Panc1 (cell line): ENCODE results near the gene IPO4. TPM values are rescaled to one million over a fixed set of nuclear protein-coding genes. Genes with fewer than 3 reads are reported as not detected.

Source experiments
- ATAC-seq: fragments of 200-7000 bp; cut with Tn5 transposase; 2 replicates; pipeline ENCODE4 v1.9.1; 2020; ENCODE audit warnings: mild to moderate bottlenecking, moderate library complexity
- BruUV-seq: library from RNA; stranded (reverse); fragments of 400-500 nt; replicated peaks from 2 replicates; lab custom pipeline; 2021; lab: Mats Ljungman, UMichigan
- CTCF ChIA-PET: fragments of 300-600 bp; sonication (Branson Sonifier 250); formaldehyde crosslinking; loops from one replicate; lab custom pipeline; 2022; ENCODE audit warnings: antibody characterized with exemption; lab: Charles Lee
- POLR2A ChIA-PET: fragments of 300-600 bp; sonication (Branson Sonifier 250); formaldehyde crosslinking; loops from one replicate; lab custom pipeline; 2022; ENCODE audit warnings: antibody characterized with exemption; lab: Charles Lee
- DNase-seq: peaks from one replicate; pipeline ENCODE4 v3.0.0-alpha.2; 2010; ENCODE audit warnings: low read depth, low spot score
- H3K27ac ChIP-seq: 2 replicates; pipeline ENCODE4 v1.5.1; 2011; ENCODE audit warnings: mild to moderate bottlenecking, low read length, inconsistent platforms
- H3K27me3 ChIP-seq: fragments of 200-500 bp; sonication (Bioruptor generic); 2 replicates; pipeline ENCODE4 v1.6.0; 2014; ENCODE audit warnings: low read length, inconsistent platforms; ENCODE audit not compliant: control insufficient read depth, insufficient read depth
- H3K36me3 ChIP-seq: fragments of 200-500 bp; sonication (Bioruptor generic); 2 replicates; pipeline ENCODE4 v1.5.1; 2014; ENCODE audit warnings: inconsistent platforms, mild to moderate bottlenecking, low read length, moderate library complexity; ENCODE audit not compliant: control insufficient read depth, insufficient read depth
- H3K4me1 ChIP-seq: 2 replicates; pipeline ENCODE4 v1.5.1; 2011; ENCODE audit warnings: inconsistent platforms, mild to moderate bottlenecking, low read length, moderate library complexity; ENCODE audit not compliant: control insufficient read depth, insufficient read depth
- H3K4me3 ChIP-seq, 2 experiments: 2 replicates each; pipeline ENCODE4 v1.5.1; 2011 to 2012; ENCODE audit warnings: low read depth in 2 of 2, low read length in 2 of 2, mild to moderate bottlenecking in 2 of 2, inconsistent platforms in 1 of 2, moderate library complexity in 1 of 2
- H3K9me3 ChIP-seq: fragments of 200-500 bp; sonication (Bioruptor generic); 2 replicates; pipeline ENCODE4 v1.5.1; 2014; ENCODE audit warnings: low read depth, mild to moderate bottlenecking, inconsistent platforms, low read length, moderate library complexity; ENCODE audit not compliant: control insufficient read depth, insufficient read depth
- POLR2AphosphoS5 ChIP-seq: IDR thresholded peaks from 2 replicates; pipeline ENCODE4 v1.6.1; 2012; ENCODE audit warnings: mild to moderate bottlenecking, low read depth, low read length, moderate library complexity
- SIN3A ChIP-seq: IDR thresholded peaks from 2 replicates; pipeline ENCODE4 v1.6.1; 2012; ENCODE audit warnings: low read depth, mild to moderate bottlenecking, low read length, moderate library complexity, borderline replicate concordance; ENCODE audit not compliant: insufficient read depth
- TCF7L2 ChIP-seq: IDR thresholded peaks from 2 replicates; pipeline ENCODE4 v1.6.1; 2011; ENCODE audit warnings: mild to moderate bottlenecking, low read depth, low read length, inconsistent platforms
- in situ Hi-C: cut with HindIII; loops from 2 replicates; pipeline ENCODE4 v1.10.0; 2016; ENCODE audit warnings: low sequenced_read_pairs, low pct_unique_long_range_greater_than_20kb
- intact Hi-C: fragments of 100-400 bp; cut with micrococcal nuclease; formaldehyde crosslinking; loops from one replicate; pipeline ENCODE4 v1.10.0; 2022; ENCODE audit not compliant: unreplicated experiment
- total RNA-seq: library from RNA; stranded (reverse); gene quantifications from one replicate; pipeline ENCODE4 v1.2.1, GENCODE V29; 2021; ENCODE audit not compliant: unreplicated experiment
- TF ChIP-seq, protein P1 (sequence below): fragments of 450-650 bp; IDR thresholded peaks from 2 replicates; pipeline ENCODE4 v1.5.1; 2017; ENCODE audit warnings: mild to moderate bottlenecking
- TF ChIP-seq, protein P2 (sequence below), 2 experiments: IDR thresholded peaks; 2 replicates each; pipeline ENCODE4 v1.6.1; 2011 to 2012; ENCODE audit warnings: low read depth in 2 of 2, control low read depth in 1 of 2, low read length in 1 of 2, mild to moderate bottlenecking in 1 of 2, moderate library complexity in 1 of 2; ENCODE audit not compliant: insufficient read depth in 1 of 2

IPO4 gene
- total RNA-seq, 1 experiment from 2014 or later = 103 TPM

DNA sequence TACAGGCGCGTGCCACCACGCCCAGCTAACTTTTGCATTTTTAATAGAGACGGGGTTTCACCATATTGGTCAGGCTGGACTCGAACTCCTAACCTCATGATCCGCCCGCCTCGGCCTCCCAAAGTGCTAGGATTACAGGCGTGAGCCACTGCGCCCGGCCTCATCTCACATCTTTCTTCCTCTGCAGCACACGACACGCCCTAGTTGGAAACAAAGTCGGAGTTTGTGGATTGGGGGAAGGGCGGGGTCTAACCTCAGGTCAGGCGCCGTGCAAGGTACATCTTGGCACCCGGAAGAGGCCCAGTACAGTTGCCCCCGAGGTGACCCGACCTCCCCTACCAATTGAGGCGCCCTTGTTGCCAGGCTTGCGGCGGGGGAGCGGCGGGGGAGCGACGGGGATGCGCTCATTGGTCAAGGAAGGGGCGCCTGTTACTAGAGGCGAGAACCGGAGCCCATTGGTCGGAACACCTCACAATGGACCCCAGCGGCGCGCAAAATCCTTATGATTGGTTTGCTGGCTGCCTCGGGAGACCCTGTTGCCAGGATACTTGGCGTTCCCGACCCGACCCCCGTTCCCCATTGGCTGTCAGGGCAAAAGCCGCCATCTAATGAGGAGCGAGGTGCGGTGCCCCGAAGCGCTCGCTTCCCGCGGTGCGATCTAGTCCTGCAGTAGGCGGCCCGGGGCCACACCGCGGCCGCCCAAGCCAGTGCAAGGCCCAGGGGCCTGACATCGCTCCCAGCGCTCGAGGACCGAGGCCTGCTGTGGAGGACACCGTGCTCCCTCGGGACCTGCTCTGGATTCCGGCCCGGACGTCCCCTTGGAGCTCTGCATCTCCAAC lies 17.0 kb downstream of the IPO4 start, which contains the start of gene REC8:
Gene REC8, plus strand, starts transcription at position 659 of the 839 bp plus-strand sequence. CDS start 473 bp downstream, outside the sequence.
- Histone ChIP-seq H3K36me3 (no peaks in the 10 kb centered on the region), H3K9me3 (no peaks in the 10 kb centered on the region), H3K4me1 (no peaks in the 10 kb centered on the region), H3K27me3 (no peaks in the 10 kb centered on the region), H3K4me3 (peak within 1 kb of the TSS in 1 of 2 experiments; percentile 16; a peak in 1 of 4 replicates), H3K27ac (no peak within 1 kb of the TSS)
- CTCF ChIA-PET = no interaction called here
- POLR2A ChIA-PET = no interaction called here
- ATAC-seq (no peak), DNase-seq (no peak)
- intact Hi-C loops (no loop called here), in situ Hi-C loops (no loop called here)
- TF ChIP-seq, protein P1, sequence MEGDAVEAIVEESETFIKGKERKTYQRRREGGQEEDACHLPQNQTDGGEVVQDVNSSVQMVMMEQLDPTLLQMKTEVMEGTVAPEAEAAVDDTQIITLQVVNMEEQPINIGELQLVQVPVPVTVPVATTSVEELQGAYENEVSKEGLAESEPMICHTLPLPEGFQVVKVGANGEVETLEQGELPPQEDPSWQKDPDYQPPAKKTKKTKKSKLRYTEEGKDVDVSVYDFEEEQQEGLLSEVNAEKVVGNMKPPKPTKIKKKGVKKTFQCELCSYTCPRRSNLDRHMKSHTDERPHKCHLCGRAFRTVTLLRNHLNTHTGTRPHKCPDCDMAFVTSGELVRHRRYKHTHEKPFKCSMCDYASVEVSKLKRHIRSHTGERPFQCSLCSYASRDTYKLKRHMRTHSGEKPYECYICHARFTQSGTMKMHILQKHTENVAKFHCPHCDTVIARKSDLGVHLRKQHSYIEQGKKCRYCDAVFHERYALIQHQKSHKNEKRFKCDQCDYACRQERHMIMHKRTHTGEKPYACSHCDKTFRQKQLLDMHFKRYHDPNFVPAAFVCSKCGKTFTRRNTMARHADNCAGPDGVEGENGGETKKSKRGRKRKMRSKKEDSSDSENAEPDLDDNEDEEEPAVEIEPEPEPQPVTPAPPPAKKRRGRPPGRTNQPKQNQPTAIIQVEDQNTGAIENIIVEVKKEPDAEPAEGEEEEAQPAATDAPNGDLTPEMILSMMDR = no peak
- TF ChIP-seq, protein P2, sequence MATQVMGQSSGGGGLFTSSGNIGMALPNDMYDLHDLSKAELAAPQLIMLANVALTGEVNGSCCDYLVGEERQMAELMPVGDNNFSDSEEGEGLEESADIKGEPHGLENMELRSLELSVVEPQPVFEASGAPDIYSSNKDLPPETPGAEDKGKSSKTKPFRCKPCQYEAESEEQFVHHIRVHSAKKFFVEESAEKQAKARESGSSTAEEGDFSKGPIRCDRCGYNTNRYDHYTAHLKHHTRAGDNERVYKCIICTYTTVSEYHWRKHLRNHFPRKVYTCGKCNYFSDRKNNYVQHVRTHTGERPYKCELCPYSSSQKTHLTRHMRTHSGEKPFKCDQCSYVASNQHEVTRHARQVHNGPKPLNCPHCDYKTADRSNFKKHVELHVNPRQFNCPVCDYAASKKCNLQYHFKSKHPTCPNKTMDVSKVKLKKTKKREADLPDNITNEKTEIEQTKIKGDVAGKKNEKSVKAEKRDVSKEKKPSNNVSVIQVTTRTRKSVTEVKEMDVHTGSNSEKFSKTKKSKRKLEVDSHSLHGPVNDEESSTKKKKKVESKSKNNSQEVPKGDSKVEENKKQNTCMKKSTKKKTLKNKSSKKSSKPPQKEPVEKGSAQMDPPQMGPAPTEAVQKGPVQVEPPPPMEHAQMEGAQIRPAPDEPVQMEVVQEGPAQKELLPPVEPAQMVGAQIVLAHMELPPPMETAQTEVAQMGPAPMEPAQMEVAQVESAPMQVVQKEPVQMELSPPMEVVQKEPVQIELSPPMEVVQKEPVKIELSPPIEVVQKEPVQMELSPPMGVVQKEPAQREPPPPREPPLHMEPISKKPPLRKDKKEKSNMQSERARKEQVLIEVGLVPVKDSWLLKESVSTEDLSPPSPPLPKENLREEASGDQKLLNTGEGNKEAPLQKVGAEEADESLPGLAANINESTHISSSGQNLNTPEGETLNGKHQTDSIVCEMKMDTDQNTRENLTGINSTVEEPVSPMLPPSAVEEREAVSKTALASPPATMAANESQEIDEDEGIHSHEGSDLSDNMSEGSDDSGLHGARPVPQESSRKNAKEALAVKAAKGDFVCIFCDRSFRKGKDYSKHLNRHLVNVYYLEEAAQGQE (IDR thresholded peaks at IDR 0.05; ENCODE audit: insufficient read depth in 1 of 2, low read depth in 2 of 2, low read length in 1 of 2) = no peak
- TF ChIP-seq TCF7L2 (no peak), POLR2AphosphoS5 (no peak), SIN3A (no peak)
- BruUV-seq = no TSS peak

DNA sequence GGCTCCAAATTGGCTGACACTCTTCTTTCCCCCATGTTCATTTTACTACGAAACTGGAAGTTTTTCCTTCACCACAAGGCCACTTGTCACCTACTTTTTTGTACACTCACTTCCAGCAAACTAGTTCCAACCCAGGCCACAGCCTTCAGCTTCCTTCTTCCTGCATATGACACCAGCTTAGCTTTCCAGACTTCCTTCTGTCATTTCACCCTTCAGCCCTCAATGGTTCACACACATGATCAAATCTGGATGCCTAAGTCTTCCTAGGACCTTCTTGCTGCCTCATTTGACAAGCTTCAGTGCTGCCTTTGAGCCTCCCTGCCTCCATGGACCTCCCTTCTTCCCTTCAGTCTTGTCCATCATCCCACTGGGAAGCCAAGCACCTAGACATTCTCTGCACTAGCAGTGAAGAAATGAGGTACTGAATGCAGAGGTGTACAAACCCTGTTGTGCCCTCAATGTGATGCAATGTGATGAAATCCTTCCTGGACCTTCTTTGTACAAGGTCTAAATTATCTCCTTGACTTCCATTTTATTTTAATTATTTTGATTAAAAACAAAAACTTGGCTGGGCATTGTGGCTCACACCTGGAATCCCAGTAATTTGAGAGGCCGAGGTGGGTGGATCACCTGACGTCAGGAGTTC lies 21.0 kb downstream of the IPO4 start:
- no peak for ATAC-seq
- H3K9me3 ChIP-seq = no peaks in the 10 kb centered on the region
- H3K4me3 ChIP-seq = no peak overlapping the region
- intact Hi-C loops (no loop called here), in situ Hi-C loops (no loop called here)
- POLR2A ChIA-PET = no interaction called here
- no peaks in the 10 kb centered on the region for H3K4me1 ChIP-seq
- no peaks in the 10 kb centered on the region for H3K27me3 ChIP-seq
- TF ChIP-seq, protein P2 (IDR thresholded peaks at IDR 0.05; ENCODE audit: insufficient read depth in 1 of 2, low read depth in 2 of 2, low read length in 1 of 2) = no peak
- no peaks in the 10 kb centered on the region; the same call in none of the 2 replicates for H3K36me3 ChIP-seq
- CTCF ChIA-PET = no interaction called here
- no TSS peak for BruUV-seq
- H3K27ac ChIP-seq = no peak overlapping the region
- DNase-seq = no peak
